K562 (cell line): ENCODE data around the gene DDX54. TPM values are rescaled to one million over a fixed set of nuclear protein-coding genes. Genes with fewer than 3 reads are reported as not detected.

Experiments
- CC2D1A ChIP-seq: fragments of 450-650 bp; IDR thresholded peaks from 2 replicates; pipeline ENCODE4 v1.6.1; 2017; ENCODE audit warnings: mild to moderate bottlenecking
- FOXA3 ChIP-seq, 2 experiments: fragments of 450-650 bp in 1 of 2; sonication (generic) in 1 of 2; formaldehyde crosslinking; IDR thresholded peaks in 1 of 2; conservative IDR thresholded peaks in 1 of 2; 2 replicates each; pipeline versions ENCODE4 v1.4.0 to v1.8.0; 2020 to 2022; ENCODE audit warnings: mild to moderate bottlenecking in 2 of 2, missing genetic modification reagents in 1 of 2
- FOXJ3 ChIP-seq: sonication (generic); formaldehyde crosslinking; IDR thresholded peaks from 2 replicates; pipeline ENCODE4 v1.4.0; 2020; ENCODE audit warnings: mild to moderate bottlenecking, missing genetic modification reagents
- ILK ChIP-seq: fragments of 450-650 bp; IDR thresholded peaks from 2 replicates; pipeline ENCODE4 v1.6.1; 2016; ENCODE audit warnings: missing genetic modification characterization, low read depth, mild to moderate bottlenecking, missing compliant biosample characterization, moderate library complexity, borderline replicate concordance
- MXI1 ChIP-seq: IDR thresholded peaks from 2 replicates; pipeline ENCODE4 v1.6.1; 2011; ENCODE audit warnings: low read depth, mild to moderate bottlenecking, improper control_type of control experiment, low read length
- MYBL2 ChIP-seq, 2 experiments: fragments of 450-650 bp in 1 of 2; sonication (generic) in 1 of 2; formaldehyde crosslinking in 1 of 2; IDR thresholded peaks; 2 replicates each; pipeline versions ENCODE4 v1.6.1 to v1.8.1; 2017 to 2022; ENCODE audit warnings: borderline replicate concordance in 1 of 2, inconsistent platforms in 1 of 2, low read depth in 1 of 2, mild to moderate bottlenecking in 1 of 2, missing genetic modification reagents in 1 of 2, moderate library complexity in 1 of 2
- NFE2L1 ChIP-seq: fragments of 450-650 bp; IDR thresholded peaks from 2 replicates; pipeline ENCODE4 v1.6.1; 2016; ENCODE audit warnings: missing genetic modification characterization, low read depth, mild to moderate bottlenecking, missing compliant biosample characterization, moderate library complexity, borderline replicate concordance
- NUFIP1 ChIP-seq: fragments of 450-650 bp; IDR thresholded peaks from 2 replicates; pipeline ENCODE4 v1.6.1; 2018; ENCODE audit not compliant: partially characterized antibody
- RBBP5 ChIP-seq: fragments of 200-600 bp; sonication (generic); IDR thresholded peaks from 2 replicates; pipeline ENCODE4 v1.6.1; 2012; ENCODE audit warnings: borderline replicate concordance, mild to moderate bottlenecking, low read length, control low read depth, inconsistent platforms; ENCODE audit not compliant: insufficient read depth, poor library complexity, severe bottlenecking
- RBM39 ChIP-seq: fragments of 200-400 bp; formaldehyde crosslinking; optimal IDR thresholded peaks from 2 replicates; pipeline ENCODE3; 2018; ENCODE audit warnings: low read depth, low read length
- SMARCC2 ChIP-seq: fragments of 450-650 bp; IDR thresholded peaks from 2 replicates; pipeline ENCODE4 v1.6.1; 2017; ENCODE audit warnings: antibody characterized with exemption, moderate library complexity, mild to moderate bottlenecking, low read depth
- TGIF2 ChIP-seq: sonication (generic); formaldehyde crosslinking; IDR thresholded peaks from 2 replicates; pipeline ENCODE4 v1.8.1; 2022; ENCODE audit warnings: mild to moderate bottlenecking, missing genetic modification reagents, moderate library complexity
- ZKSCAN8 ChIP-seq: fragments of 200-800 bp; sonication (Bioruptor generic); IDR thresholded peaks from 2 replicates; pipeline ENCODE4 v1.6.1; 2016; ENCODE audit warnings: missing genetic modification characterization, missing compliant biosample characterization
- ZNF277 ChIP-seq: fragments of 250-450 bp; sonication (Bioruptor Pico); IDR thresholded peaks from 2 replicates; pipeline ENCODE4 v1.8.0; 2022; ENCODE audit warnings: inconsistent platforms, mild to moderate bottlenecking, moderate library complexity, borderline replicate concordance
- ZNF592 ChIP-seq: fragments of 450-650 bp; IDR thresholded peaks from 2 replicates; pipeline ENCODE4 v1.6.1; 2017; ENCODE audit warnings: antibody characterized with exemption, mild to moderate bottlenecking
- polyA plus RNA-seq, 8 experiments: library from polyadenylated mRNA; depleted of rRNA in 4 of 8; stranded (reverse) in 5 of 8; unstranded in 3 of 8; fragments of >200 nt; fragmentation: Nextera tagmentation in 2 of 8; fragmentation: Illumina TruSeq in 1 of 8; extraction: Ambion mirVana in 2 of 8; extraction: Trizol in 1 of 8; gene quantifications; 2 replicates each; pipeline versions ENCODE4 v1.2.1 to v1.2.3, GENCODE V29; 2011 to 2014; ENCODE audit warnings: inconsistent platforms in 1 of 8, missing spikeins in 1 of 8
- total RNA-seq, 7 experiments: library from RNA; depleted of rRNA in 6 of 7; stranded (reverse); fragments of >200 nt in 6 of 7; fragmentation: Illumina TruSeq in 2 of 7; extraction: Trizol in 2 of 7; gene quantifications; 2 replicates each; pipeline versions ENCODE4 v1.2.1 to v1.2.3, GENCODE V29; 2011 to 2021; ENCODE audit warnings: low replicate concordance in 1 of 7
- TF ChIP-seq, protein P1 (sequence below): fragments of 250-450 bp; sonication (Bioruptor Pico); IDR thresholded peaks from 2 replicates; pipeline ENCODE4 v1.5.1; 2021; ENCODE audit warnings: mild to moderate bottlenecking
- TF ChIP-seq, protein P2 (sequence below): fragments of 150-350 bp; conservative IDR thresholded peaks from 2 replicates; pipeline ENCODE4 v1.6.1; 2014; ENCODE audit warnings: low read length

DDX54 gene
- total and polyA plus RNA-seq, 9 of the 15 experiments (the other 6 are each of a cell fraction or from before 2014, with no cell fraction given) = 1.4 to 135 (median 51.4) TPM

- TF ChIP-seq ZNF592 (no peak), FOXJ3 (CRISPR knock-in tag) (no peak), RBM39 (no peak), FOXA3 (CRISPR knock-in tag; conservative IDR thresholded peaks at IDR 0.05 in 1 of 2, IDR thresholded peaks at IDR 0.05 in 1 of 2) (no peak), MXI1 (no peak), TGIF2 (CRISPR knock-in tag) (no peak), CC2D1A (peak; percentile 73), ZKSCAN8 (CRISPR knock-in tag) (no peak), NFE2L1 (tag) (no peak), ZNF277 (no peak), RBBP5 (no peak), SMARCC2 (no peak), MYBL2 (IDR thresholded peaks at IDR 0.05; ENCODE audit: low read depth) (no peak), MYBL2 (CRISPR knock-in tag; IDR thresholded peaks at IDR 0.05; ENCODE audit: borderline replicate concordance) (no peak), ILK (tag) (no peak), NUFIP1 (no peak)
- TF ChIP-seq, protein P1, sequence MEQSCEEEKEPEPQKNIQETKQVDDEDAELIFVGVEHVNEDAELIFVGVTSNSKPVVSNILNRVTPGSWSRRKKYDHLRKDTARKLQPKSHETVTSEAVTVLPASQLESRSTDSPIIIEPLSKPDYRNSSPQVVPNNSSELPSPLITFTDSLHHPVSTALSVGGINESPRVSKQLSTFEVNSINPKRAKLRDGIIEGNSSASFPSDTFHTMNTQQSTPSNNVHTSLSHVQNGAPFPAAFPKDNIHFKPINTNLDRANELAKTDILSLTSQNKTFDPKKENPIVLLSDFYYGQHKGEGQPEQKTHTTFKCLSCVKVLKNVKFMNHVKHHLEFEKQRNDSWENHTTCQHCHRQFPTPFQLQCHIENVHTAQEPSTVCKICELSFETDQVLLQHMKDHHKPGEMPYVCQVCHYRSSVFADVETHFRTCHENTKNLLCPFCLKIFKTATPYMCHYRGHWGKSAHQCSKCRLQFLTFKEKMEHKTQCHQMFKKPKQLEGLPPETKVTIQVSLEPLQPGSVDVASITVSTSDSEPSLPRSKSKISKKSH (CRISPR knock-in tag) = no peak
- TF ChIP-seq, protein P2, sequence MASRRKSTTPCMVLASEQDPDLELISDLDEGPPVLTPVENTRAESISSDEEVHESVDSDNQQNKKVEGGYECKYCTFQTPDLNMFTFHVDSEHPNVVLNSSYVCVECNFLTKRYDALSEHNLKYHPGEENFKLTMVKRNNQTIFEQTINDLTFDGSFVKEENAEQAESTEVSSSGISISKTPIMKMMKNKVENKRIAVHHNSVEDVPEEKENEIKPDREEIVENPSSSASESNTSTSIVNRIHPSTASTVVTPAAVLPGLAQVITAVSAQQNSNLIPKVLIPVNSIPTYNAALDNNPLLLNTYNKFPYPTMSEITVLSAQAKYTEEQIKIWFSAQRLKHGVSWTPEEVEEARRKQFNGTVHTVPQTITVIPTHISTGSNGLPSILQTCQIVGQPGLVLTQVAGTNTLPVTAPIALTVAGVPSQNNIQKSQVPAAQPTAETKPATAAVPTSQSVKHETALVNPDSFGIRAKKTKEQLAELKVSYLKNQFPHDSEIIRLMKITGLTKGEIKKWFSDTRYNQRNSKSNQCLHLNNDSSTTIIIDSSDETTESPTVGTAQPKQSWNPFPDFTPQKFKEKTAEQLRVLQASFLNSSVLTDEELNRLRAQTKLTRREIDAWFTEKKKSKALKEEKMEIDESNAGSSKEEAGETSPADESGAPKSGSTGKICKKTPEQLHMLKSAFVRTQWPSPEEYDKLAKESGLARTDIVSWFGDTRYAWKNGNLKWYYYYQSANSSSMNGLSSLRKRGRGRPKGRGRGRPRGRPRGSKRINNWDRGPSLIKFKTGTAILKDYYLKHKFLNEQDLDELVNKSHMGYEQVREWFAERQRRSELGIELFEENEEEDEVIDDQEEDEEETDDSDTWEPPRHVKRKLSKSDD = no peak
These were observed 11.7 kb upstream of the DDX54 start (continued) for GRCh38 chr12:113196990-113197389.
